K562 (cell line): Measurements from ENCODE around the gene TMTC4. TPM values are rescaled to one million over a fixed set of nuclear protein-coding genes. Genes with fewer than 3 reads are reported as not detected.

Experiments used
- MLX ChIP-seq, 2 experiments: fragments of 450-650 bp in 1 of 2; sonication (generic) in 1 of 2; formaldehyde crosslinking; conservative IDR thresholded peaks; 2 replicates each; pipeline versions ENCODE4 v1.4.0 to v1.8.1; 2020 to 2022; ENCODE audit warnings: mild to moderate bottlenecking in 1 of 2, missing genetic modification reagents in 1 of 2
- SMAD4 ChIP-seq: fragments of 250-450 bp; sonication (Bioruptor Pico); conservative IDR thresholded peaks from 2 replicates; pipeline ENCODE4 v1.8.0; 2021; ENCODE audit warnings: inconsistent platforms, mild to moderate bottlenecking, moderate library complexity
- ZFP91 ChIP-seq: sonication (generic); formaldehyde crosslinking; IDR thresholded peaks from 2 replicates; pipeline ENCODE4 v1.8.0; 2022; ENCODE audit warnings: mild to moderate bottlenecking, missing genetic modification reagents
- ZNF518B ChIP-seq: fragments of 250-450 bp; sonication (Bioruptor Pico); IDR thresholded peaks from 2 replicates; pipeline ENCODE4 v1.5.0; 2021; ENCODE audit warnings: mild to moderate bottlenecking, moderate library complexity
- ZNF740 ChIP-seq, 3 experiments: fragments of 200-800 bp in 1 of 3; sonication (Bioruptor generic) in 1 of 3; sonication (generic) in 1 of 3; formaldehyde crosslinking in 1 of 3; IDR thresholded peaks; 2 replicates each; pipeline versions ENCODE4 v1.6.1 to v1.8.0; 2016 to 2022; ENCODE audit warnings: mild to moderate bottlenecking in 2 of 3, missing compliant biosample characterization in 2 of 3, missing genetic modification characterization in 2 of 3, missing genetic modification reagents in 1 of 3
- polyA plus RNA-seq, 8 experiments: library from polyadenylated mRNA; depleted of rRNA in 4 of 8; stranded (reverse) in 5 of 8; unstranded in 3 of 8; fragments of >200 nt; fragmentation: Nextera tagmentation in 2 of 8; fragmentation: Illumina TruSeq in 1 of 8; extraction: Ambion mirVana in 2 of 8; extraction: Trizol in 1 of 8; gene quantifications; 2 replicates each; pipeline versions ENCODE4 v1.2.1 to v1.2.3, GENCODE V29; 2011 to 2014; ENCODE audit warnings: inconsistent platforms in 1 of 8, missing spikeins in 1 of 8
- total RNA-seq, 7 experiments: library from RNA; depleted of rRNA in 6 of 7; stranded (reverse); fragments of >200 nt in 6 of 7; fragmentation: Illumina TruSeq in 2 of 7; extraction: Trizol in 2 of 7; gene quantifications; 2 replicates each; pipeline versions ENCODE4 v1.2.1 to v1.2.3, GENCODE V29; 2011 to 2021; ENCODE audit warnings: low replicate concordance in 1 of 7
- TF ChIP-seq, protein P1 (sequence below): sonication (generic); formaldehyde crosslinking; IDR thresholded peaks from 2 replicates; pipeline ENCODE4 v1.4.0; 2020; ENCODE audit warnings: mild to moderate bottlenecking, missing genetic modification reagents
- TF ChIP-seq, protein P2 (sequence below): fragments of 450-650 bp; formaldehyde crosslinking; IDR thresholded peaks from 2 replicates; pipeline ENCODE4 v1.4.0; 2020; ENCODE audit warnings: mild to moderate bottlenecking, moderate library complexity
- TF ChIP-seq, protein P3 (sequence below): fragments of 250-450 bp; sonication (Bioruptor Pico); IDR thresholded peaks from 2 replicates; pipeline ENCODE4 v1.5.0; 2022; ENCODE audit warnings: mild to moderate bottlenecking

TMTC4 gene
- total and polyA plus RNA-seq, 9 of the 15 experiments (the other 6 are each of a cell fraction or from before 2014, with no cell fraction given) = 3.5 to 16.7 (median 11.8) TPM

DNA sequence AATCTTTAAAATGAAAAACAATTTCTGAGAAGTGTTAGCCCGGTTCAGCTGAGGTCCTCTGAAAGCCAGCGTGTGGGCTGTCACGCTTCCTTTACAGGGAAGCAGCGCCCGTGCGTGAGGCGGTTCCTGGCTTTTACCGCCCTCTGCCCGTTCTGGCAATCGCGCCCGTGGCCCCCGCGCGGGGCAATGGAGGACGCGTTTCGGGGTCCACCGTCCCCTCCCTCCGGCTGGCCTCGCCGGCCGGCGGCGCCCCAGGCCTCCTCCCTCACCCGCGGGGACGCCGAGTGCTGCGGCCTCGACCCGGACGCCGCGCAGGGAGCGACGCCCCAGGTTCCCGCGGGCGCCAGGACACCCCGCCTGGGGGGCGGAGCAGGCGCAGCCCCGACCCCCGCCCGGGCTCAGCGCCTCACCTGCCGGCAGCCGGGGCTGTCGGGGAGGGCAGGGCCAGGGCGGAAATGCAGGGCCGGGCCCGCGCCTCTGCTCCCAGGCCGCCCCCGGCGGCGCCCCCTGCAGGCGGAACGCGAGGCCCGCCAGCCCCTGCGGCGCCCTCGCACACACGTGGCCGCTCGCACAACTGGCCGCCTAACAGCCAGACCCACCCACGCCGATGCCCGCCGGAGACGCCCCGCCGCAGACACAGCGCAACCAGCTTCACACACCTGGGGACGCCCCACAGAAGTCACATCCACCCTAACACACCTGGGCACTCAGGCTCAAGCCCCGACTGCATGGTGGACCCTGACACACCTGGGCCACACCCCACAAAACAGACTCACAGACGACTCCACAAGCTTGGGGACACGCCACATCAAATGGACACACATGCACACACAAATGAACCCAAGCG lies 86.0 kb downstream of the TMTC4 start, which contains the start of gene GGACT (continued):
- TF ChIP-seq, protein P1, sequence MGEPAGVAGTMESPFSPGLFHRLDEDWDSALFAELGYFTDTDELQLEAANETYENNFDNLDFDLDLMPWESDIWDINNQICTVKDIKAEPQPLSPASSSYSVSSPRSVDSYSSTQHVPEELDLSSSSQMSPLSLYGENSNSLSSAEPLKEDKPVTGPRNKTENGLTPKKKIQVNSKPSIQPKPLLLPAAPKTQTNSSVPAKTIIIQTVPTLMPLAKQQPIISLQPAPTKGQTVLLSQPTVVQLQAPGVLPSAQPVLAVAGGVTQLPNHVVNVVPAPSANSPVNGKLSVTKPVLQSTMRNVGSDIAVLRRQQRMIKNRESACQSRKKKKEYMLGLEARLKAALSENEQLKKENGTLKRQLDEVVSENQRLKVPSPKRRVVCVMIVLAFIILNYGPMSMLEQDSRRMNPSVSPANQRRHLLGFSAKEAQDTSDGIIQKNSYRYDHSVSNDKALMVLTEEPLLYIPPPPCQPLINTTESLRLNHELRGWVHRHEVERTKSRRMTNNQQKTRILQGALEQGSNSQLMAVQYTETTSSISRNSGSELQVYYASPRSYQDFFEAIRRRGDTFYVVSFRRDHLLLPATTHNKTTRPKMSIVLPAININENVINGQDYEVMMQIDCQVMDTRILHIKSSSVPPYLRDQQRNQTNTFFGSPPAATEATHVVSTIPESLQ (CRISPR knock-in tag) = no peak
- TF ChIP-seq SMAD4 (CRISPR knock-in tag) = no peak; the same call in none of the 2 replicates
- TF ChIP-seq, protein P2, sequence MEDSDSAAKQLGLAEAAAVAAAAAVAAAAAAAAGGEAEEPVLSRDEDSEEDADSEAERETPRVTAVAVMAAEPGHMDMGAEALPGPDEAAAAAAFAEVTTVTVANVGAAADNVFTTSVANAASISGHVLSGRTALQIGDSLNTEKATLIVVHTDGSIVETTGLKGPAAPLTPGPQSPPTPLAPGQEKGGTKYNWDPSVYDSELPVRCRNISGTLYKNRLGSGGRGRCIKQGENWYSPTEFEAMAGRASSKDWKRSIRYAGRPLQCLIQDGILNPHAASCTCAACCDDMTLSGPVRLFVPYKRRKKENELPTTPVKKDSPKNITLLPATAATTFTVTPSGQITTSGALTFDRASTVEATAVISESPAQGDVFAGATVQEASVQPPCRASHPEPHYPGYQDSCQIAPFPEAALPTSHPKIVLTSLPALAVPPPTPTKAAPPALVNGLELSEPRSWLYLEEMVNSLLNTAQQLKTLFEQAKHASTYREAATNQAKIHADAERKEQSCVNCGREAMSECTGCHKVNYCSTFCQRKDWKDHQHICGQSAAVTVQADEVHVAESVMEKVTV (CRISPR knock-in tag) = no peak
- no peak for TF ChIP-seq ZFP91
- no peak for TF ChIP-seq ZNF518B (CRISPR knock-in tag)
- TF ChIP-seq ZNF740 (CRISPR knock-in tag; IDR thresholded peaks at IDR 0.05) = no peak
- no peak for TF ChIP-seq ZNF740 (tag; IDR thresholded peaks at IDR 0.05)
- TF ChIP-seq, protein P3, sequence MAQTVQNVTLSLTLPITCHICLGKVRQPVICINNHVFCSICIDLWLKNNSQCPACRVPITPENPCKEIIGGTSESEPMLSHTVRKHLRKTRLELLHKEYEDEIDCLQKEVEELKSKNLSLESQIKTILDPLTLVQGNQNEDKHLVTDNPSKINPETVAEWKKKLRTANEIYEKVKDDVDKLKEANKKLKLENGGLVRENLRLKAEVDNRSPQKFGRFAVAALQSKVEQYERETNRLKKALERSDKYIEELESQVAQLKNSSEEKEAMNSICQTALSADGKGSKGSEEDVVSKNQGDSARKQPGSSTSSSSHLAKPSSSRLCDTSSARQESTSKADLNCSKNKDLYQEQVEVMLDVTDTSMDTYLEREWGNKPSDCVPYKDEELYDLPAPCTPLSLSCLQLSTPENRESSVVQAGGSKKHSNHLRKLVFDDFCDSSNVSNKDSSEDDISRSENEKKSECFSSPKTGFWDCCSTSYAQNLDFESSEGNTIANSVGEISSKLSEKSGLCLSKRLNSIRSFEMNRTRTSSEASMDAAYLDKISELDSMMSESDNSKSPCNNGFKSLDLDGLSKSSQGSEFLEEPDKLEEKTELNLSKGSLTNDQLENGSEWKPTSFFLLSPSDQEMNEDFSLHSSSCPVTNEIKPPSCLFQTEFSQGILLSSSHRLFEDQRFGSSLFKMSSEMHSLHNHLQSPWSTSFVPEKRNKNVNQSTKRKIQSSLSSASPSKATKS = no peak
- TF ChIP-seq MLX (CRISPR knock-in tag; conservative IDR thresholded peaks at IDR 0.05) = 0 out of 4 replicates have a peak, but pooled peaks of 1 of the 2 experiments have one; percentile 31
